Liver (tissue), 9 donors: ENCODE data around the gene RCVRN. TPM values are rescaled to one million over a fixed set of nuclear protein-coding genes. Genes with fewer than 3 reads are reported as not detected.

ENCODE experiments used
- DNase-seq: peaks from one replicate; pipeline ENCODE4 v3.0.0-alpha.2; 2017; ENCODE audit warnings: low spot score
- H3K27ac ChIP-seq, 2 donors: one replicate each; pipeline ENCODE4 v1.7.0; 2013; ENCODE audit warnings: inconsistent platforms in 2 of 2, low read length in 2 of 2, control low read depth in 1 of 2, low read depth in 1 of 2, mild to moderate bottlenecking in 1 of 2
- H3K27me3 ChIP-seq, 4 donors: one replicate each; pipeline versions ENCODE4 v1.6.1 to v1.7.0; 2013; ENCODE audit warnings: low read length in 3 of 4, inconsistent platforms in 1 of 4, mild to moderate bottlenecking in 1 of 4, moderate library complexity in 1 of 4; ENCODE audit not compliant: control insufficient read depth in 4 of 4, insufficient read depth in 4 of 4
- H3K36me3 ChIP-seq, 4 donors: one replicate each; pipeline versions ENCODE4 v1.6.1 to v1.7.0; 2013; ENCODE audit warnings: low read length in 3 of 4, mild to moderate bottlenecking in 3 of 4, low read depth in 1 of 4, moderate library complexity in 1 of 4; ENCODE audit not compliant: control insufficient read depth in 4 of 4, insufficient read depth in 3 of 4
- H3K4me1 ChIP-seq, 4 donors: one replicate each; pipeline versions ENCODE4 v1.6.1 to v1.7.0; 2013; ENCODE audit warnings: low read length in 3 of 4, mild to moderate bottlenecking in 3 of 4, moderate library complexity in 1 of 4; ENCODE audit not compliant: control insufficient read depth in 4 of 4, insufficient read depth in 4 of 4
- H3K4me3 ChIP-seq, 3 donors: one replicate each; pipeline versions ENCODE4 v1.6.1 to v1.7.0; 2013; ENCODE audit warnings: low read length in 3 of 3, control low read depth in 1 of 3, low read depth in 1 of 3, mild to moderate bottlenecking in 1 of 3
- H3K9ac ChIP-seq, 2 donors: one replicate each; pipeline ENCODE4 v1.7.0; 2013; ENCODE audit warnings: low read length in 2 of 2, mild to moderate bottlenecking in 2 of 2, moderate library complexity in 2 of 2, control low read depth in 1 of 2, low read depth in 1 of 2
- H3K9me3 ChIP-seq, 4 donors: one replicate each; pipeline versions ENCODE4 v1.6.1 to v1.7.0; 2013; ENCODE audit warnings: low read length in 3 of 4; ENCODE audit not compliant: control insufficient read depth in 4 of 4
- ATF3 ChIP-seq: IDR thresholded peaks from 2 replicates; pipeline ENCODE4 v1.6.1; 2016; ENCODE audit warnings: antibody characterized with exemption
- CTCF ChIP-seq: fragments of 150-350 bp; IDR thresholded peaks from 2 replicates; pipeline ENCODE4 v1.5.1; 2017; ENCODE audit warnings: improper control_type of control experiment, low read depth, low read length; ENCODE audit not compliant: missing input control
- EGR1 ChIP-seq, 2 donors: IDR thresholded peaks; 2 replicates each; pipeline ENCODE4 v1.6.1; 2016 to 2018; ENCODE audit warnings: antibody characterized with exemption in 2 of 2, low read depth in 2 of 2
- FOXA1 ChIP-seq: IDR thresholded peaks from 2 replicates; pipeline ENCODE4 v1.6.1; 2016; ENCODE audit warnings: antibody characterized with exemption
- FOXA2 ChIP-seq: IDR thresholded peaks from 2 replicates; pipeline ENCODE4 v1.6.1; 2016; ENCODE audit warnings: antibody characterized with exemption
- GABPA ChIP-seq, 2 donors: IDR thresholded peaks in 1 of 2; conservative IDR thresholded peaks in 1 of 2; 2 replicates each; pipeline ENCODE4 v1.6.1; 2016; ENCODE audit warnings: antibody characterized with exemption in 2 of 2, mild to moderate bottlenecking in 1 of 2, moderate library complexity in 1 of 2
- HNF4A ChIP-seq, 2 donors: conservative IDR thresholded peaks; 2 replicates each; pipeline ENCODE4 v1.6.1; 2016; ENCODE audit warnings: antibody characterized with exemption in 2 of 2, mild to moderate bottlenecking in 2 of 2
- HNF4G ChIP-seq: IDR thresholded peaks from 2 replicates; pipeline ENCODE4 v1.6.1; 2016; ENCODE audit warnings: antibody characterized with exemption
- JUND ChIP-seq, 2 donors: IDR thresholded peaks; 2 replicates each; pipeline ENCODE4 v1.6.1; 2016; ENCODE audit warnings: antibody characterized with exemption in 2 of 2
- MAX ChIP-seq: IDR thresholded peaks from 2 replicates; pipeline ENCODE4 v1.6.1; 2016; ENCODE audit warnings: antibody characterized with exemption
- NR2F2 ChIP-seq: IDR thresholded peaks from 2 replicates; pipeline ENCODE4 v1.6.1; 2016; ENCODE audit warnings: antibody characterized with exemption
- RAD21 ChIP-seq, 2 donors: IDR thresholded peaks; 2 replicates each; pipeline ENCODE4 v1.6.1; 2016; ENCODE audit warnings: antibody characterized with exemption in 2 of 2, mild to moderate bottlenecking in 2 of 2
- REST ChIP-seq: IDR thresholded peaks from 2 replicates; pipeline ENCODE4 v1.6.1; 2016; ENCODE audit warnings: antibody characterized with exemption, mild to moderate bottlenecking
- RXRA ChIP-seq, 2 donors: IDR thresholded peaks; 2 replicates each; pipeline ENCODE4 v1.6.1; 2017 to 2018; ENCODE audit warnings: antibody characterized with exemption in 2 of 2, mild to moderate bottlenecking in 1 of 2
- SP1 ChIP-seq: IDR thresholded peaks from 2 replicates; pipeline ENCODE4 v1.6.1; 2018; ENCODE audit warnings: antibody characterized with exemption, mild to moderate bottlenecking
- TAF1 ChIP-seq: conservative IDR thresholded peaks from 2 replicates; pipeline ENCODE4 v1.6.1; 2016; ENCODE audit warnings: antibody characterized with exemption, mild to moderate bottlenecking
- YY1 ChIP-seq: IDR thresholded peaks from 2 replicates; pipeline ENCODE4 v1.6.1; 2016; ENCODE audit warnings: antibody characterized with exemption, mild to moderate bottlenecking
- WGBS: extraction: QIAGEN DNeasy Blood & Tissue Kit; methylation state at CpG from one replicate; pipeline ENCODE4 v1.1.7; 2013; 5-methylcytosine and 5-hydroxymethylcytosine counted together
- polyA plus RNA-seq, 2 donors: library from polyadenylated mRNA; stranded (reverse) in 1 of 2; unstranded in 1 of 2; fragments of 200-250 nt in 1 of 2; fragments of >200 nt in 1 of 2; fragmentation: Nextera tagmentation in 1 of 2; extraction: Ambion mirVana in 1 of 2; gene quantifications; one replicate each; pipeline versions ENCODE4 v1.2.1 to v1.2.3, GENCODE V29; 2013 to 2015
- total RNA-seq, 2 donors: library from RNA; depleted of rRNA; stranded (reverse); fragments of >200 nt; gene quantifications; one replicate each; pipeline ENCODE4 v1.2.3, GENCODE V29; 2014
- donor health status: healthy.
- donor health status: healthy.
- donor health status: healthy.
- donor health status: healthy.
- donor health status: healthy.

Gene RCVRN
- total and polyA plus RNA-seq, 4 donors: not detected

GRCh38 chr17:9900784-9901183 is 4.3 kb downstream of the RCVRN start:
- Histone ChIP-seq H3K4me1 (no peaks in the 10 kb centered on the region), H3K27me3 (peaks cover 0 to 5% (median under 1%) of the 10 kb centered on the region in 4 donors), H3K4me3 (no peak overlapping the region), H3K9me3 (no peaks in the 10 kb centered on the region), H3K27ac (peak overlapping the region in 1 of 2 donors; percentile 59), H3K9ac (no peak overlapping the region), H3K36me3 (no peaks in the 10 kb centered on the region)
- WGBS: 59% methylated on average over 8 of the region's 8 CpGs
- no peak for DNase-seq
- TF ChIP-seq CTCF (no peak), SP1 (no peak), RAD21 (IDR thresholded peaks at IDR 0.05) (no peak), ATF3 (no peak), NR2F2 (no peak), RXRA (IDR thresholded peaks at IDR 0.05) (no peak), TAF1 (no peak), GABPA (IDR thresholded peaks at IDR 0.05 in 1 of 2, conservative IDR thresholded peaks at IDR 0.05 in 1 of 2) (no peak), MAX (no peak), REST (no peak), HNF4A (conservative IDR thresholded peaks at IDR 0.05) (no peak), YY1 (no peak), FOXA1 (no peak), HNF4G (no peak), EGR1 (IDR thresholded peaks at IDR 0.05; ENCODE audit: low read depth in 2 of 2) (no peak), FOXA2 (no peak), JUND (IDR thresholded peaks at IDR 0.05) (no peak)

GRCh38 chr17:9900044-9900594 is 5.0 kb downstream of the RCVRN start:
- no peak overlapping the region for H3K9ac ChIP-seq
- WGBS: 23% methylated on average over 8 of the region's 8 CpGs

More at GRCh38 chr17:9900044-9900594, 5.0 kb downstream of the RCVRN start:
- Histone ChIP-seq H3K4me3 (no peak overlapping the region), H3K4me1 (no peaks in the 10 kb centered on the region), H3K27ac (peak overlapping the region; percentile 17 to 59), H3K27me3 (peaks cover 0 to 4% (median 0%) of the 10 kb centered on the region in 4 donors), H3K36me3 (no peaks in the 10 kb centered on the region), H3K9me3 (no peaks in the 10 kb centered on the region)
- TF ChIP-seq JUND (IDR thresholded peaks at IDR 0.05): no peak
- no peak for TF ChIP-seq FOXA2
- TF ChIP-seq RXRA (IDR thresholded peaks at IDR 0.05): no peak
- no peak for TF ChIP-seq MAX
- TF ChIP-seq ATF3: no peak
- no peak for TF ChIP-seq EGR1 (IDR thresholded peaks at IDR 0.05; ENCODE audit: low read depth in 2 of 2)
- no peak for TF ChIP-seq HNF4G
- TF ChIP-seq TAF1: no peak
- TF ChIP-seq GABPA (IDR thresholded peaks at IDR 0.05 in 1 of 2, conservative IDR thresholded peaks at IDR 0.05 in 1 of 2): no peak
- TF ChIP-seq HNF4A (conservative IDR thresholded peaks at IDR 0.05): no peak
- no peak for DNase-seq
